ENCODE data around the gene RHOB.

RHOB gene

DNA sequence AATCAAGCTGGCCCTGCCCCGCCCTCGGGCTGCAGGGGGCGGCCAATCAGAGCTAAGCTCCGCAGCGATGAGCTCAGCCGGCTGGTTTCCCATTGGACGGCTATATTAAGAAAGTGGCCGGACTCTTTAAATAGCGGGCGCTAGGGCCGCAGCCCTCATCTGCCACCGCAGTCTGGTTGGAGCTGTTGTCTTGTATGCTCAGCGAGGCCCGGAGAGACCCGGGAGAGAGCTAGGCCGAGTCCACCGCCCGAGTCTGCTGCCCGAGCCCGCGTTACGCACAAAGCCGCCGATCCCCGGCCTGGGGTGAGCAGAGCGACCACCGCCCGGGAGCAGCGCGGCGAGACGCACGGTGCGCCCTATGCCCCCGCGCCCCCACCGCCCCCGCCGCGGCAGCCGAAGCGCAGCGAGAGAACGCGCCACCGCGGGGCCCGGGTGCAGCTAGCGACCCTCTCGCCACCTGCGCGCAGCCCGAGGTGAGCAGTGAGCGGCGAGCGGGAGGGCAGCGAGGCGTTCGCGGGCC lies at the start of gene RHOB:
Gene RHOB (plus strand): TSS at position 158 of the 520 bp plus-strand sequence. CDS start 392 bp downstream, outside the sequence.
- peak; percentile 92 to 96 for DNase-seq
- no peak for TF ChIP-seq GATA1 (IDR thresholded peaks at IDR 0.05; ENCODE audit: low read depth, low read length)
- TF ChIP-seq POLR2A (IDR thresholded peaks at IDR 0.05; ENCODE audit: low read length): peak; percentile 96

DNA sequence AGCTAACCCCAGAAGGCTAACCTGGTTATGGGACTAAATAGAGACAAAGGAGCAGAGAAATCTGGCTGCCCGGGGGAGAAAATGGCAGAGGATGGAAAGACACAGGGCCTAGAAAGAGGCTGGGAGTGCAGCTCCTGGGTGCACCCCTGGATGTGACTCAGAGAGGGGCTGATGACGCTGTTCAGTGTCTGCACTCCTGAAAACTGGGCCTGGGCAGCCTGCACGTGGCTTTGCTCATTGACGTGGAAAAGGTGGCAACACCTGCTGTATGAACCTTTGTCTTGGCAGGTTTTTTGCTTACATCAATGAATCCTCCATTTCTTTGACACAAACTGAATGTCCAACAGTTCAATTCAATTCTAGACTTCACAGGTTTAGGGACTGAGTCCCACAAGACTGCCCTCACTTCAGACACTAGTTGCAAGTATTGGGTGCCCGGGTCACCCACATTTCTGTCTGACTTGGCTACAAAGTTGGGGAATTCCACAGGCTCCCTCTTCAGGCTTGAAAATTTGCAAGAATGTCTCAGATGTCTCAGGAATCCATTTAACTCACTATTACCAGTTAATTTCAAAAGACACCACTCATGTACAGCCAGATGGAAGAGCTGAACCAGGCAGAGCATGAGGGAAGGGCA lies 48.9 kb upstream of the RHOB start:
- no peak for TF ChIP-seq POLR2A (IDR thresholded peaks at IDR 0.05; ENCODE audit: low read length)
- no peak for TF ChIP-seq GATA1 (IDR thresholded peaks at IDR 0.05; ENCODE audit: low read depth, low read length)
- no peak for DNase-seq

DNA sequence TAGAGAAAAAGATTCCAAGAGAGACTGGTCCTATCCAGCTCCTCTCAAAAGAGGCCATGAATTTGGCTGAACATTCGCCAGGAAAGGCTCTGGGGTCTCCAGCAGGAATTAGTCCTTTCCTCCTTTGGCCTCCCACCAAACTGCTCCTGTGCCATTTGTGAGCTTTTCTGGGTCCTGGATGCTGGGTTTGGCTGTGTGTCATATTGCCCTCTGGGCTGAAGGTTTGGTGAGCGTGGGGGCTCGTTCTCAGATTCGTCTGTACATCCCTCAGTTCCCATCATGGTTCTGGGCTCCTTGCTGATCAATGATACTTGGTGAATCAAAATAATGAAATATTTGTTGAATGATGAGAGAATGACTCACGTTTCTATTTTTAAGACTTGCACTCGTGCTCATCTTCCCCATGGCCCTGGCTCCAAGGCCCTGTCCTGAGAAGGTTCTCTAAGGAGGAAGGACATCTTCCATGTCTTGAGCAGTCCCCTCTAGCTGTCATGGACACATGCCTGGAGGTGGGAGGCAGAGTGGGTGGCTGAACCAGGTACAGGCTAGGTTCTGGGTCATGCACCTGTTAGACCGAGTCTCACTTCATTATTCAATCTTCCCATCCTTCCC lies 47.8 kb upstream of the RHOB start:
- TF ChIP-seq POLR2A (IDR thresholded peaks at IDR 0.05; ENCODE audit: low read length): no peak
- TF ChIP-seq GATA1 (IDR thresholded peaks at IDR 0.05; ENCODE audit: low read depth, low read length): no peak
- no peak for DNase-seq

DNA sequence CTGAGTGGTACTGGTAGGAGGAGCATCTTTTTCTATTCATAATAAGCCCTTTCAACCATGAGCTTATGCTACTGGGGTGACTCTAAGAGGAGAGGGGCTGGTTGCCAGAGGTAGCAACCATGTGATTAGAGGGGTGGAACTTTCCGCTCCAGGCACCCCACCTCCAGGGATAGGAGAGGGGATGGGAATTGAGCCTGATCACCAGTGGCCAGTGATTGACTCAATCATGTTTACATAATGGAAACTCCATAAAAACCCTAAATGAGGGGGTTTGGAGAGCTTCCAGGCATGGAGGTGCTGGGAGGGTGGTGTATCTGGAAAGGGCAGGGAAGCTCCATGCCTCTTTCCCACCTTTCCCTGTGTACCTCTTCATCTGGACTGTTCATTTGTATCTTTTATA lies 46.6 kb upstream of the RHOB start:
- no peak for TF ChIP-seq POLR2A (IDR thresholded peaks at IDR 0.05; ENCODE audit: low read length)
- TF ChIP-seq GATA1 (IDR thresholded peaks at IDR 0.05; ENCODE audit: low read depth, low read length): no peak
- DNase-seq: no peak

DNA sequence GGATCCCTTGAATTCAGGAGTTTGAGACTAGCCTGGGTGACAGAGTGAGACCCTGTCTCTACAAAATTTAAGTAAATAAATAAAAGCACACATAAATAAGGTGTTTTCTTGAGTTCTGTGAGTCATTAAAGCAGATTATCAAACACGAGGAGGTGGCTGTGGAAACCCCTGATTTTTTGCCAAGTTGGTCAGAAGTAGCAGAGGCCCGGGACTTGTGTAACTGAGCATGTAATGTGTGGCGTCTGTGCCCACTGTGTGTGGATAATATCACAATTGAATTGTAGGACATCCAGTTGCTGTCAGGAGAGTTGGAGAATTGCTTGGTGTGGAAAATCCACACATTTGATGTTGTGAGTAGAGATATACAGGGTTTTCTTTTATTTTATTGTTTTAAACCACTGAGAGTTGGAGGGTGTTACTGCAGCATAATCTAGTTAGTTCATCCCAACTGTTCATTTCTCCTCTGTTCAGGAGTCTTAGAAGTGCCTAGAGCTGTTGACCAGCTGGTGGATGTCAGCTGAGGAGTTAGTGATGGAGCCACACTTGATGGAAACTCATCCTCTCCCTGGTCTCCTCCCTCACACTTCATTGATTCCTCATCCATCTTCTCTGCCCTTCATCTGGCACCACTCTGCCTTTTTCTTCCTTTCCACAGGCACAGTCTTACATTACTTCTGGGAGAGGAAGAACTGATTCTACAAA lies 45.9 kb upstream of the RHOB start:
- DNase-seq: no peak
- TF ChIP-seq GATA1 (IDR thresholded peaks at IDR 0.05; ENCODE audit: low read depth, low read length) (no peak), POLR2A (IDR thresholded peaks at IDR 0.05; ENCODE audit: low read length) (no peak)

DNA sequence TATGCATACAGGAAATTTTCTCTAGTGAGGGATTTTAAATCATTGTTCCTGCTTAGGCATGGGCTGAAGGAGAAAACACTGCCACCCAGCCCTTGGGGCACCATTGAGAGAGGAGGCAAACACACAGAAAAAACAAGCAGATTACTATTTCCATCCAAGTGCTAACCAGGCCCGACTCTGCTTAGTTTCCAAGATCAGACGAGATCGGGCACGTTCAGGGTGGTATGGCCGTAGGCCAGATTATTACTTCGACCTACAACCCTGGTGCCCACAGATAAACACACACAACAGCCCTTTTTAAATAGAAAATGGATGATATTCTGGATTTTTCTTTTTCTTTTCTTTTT lies 45.4 kb upstream of the RHOB start:
- TF ChIP-seq POLR2A (IDR thresholded peaks at IDR 0.05; ENCODE audit: low read length) (no peak), GATA1 (IDR thresholded peaks at IDR 0.05; ENCODE audit: low read depth, low read length) (no peak)
- DNase-seq: no peak

DNA sequence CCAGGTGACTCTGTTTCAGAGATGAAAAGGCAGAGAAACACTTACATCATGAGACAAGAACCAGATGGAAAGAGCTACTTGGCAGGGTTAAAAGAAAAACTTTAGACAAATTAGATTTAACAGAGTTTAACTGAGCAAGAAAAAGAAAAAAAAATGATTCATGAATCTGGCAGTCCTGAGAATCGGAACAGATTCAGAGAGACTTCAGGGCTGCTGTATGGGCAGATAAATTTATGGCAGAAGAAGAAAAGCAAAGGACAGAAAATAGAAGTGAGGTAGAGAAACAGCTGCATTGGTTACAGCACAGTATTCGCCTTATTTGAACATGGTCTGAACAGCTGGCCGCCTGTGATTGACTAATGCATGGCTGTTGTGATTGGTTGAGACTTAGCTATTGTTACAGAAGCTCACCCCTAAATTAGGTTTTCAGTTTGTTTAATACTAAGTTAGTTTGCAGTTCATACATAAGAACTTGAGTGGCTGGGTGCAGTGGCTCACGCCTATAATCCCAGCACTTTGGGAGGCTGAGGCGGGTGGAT lies 43.0 kb upstream of the RHOB start:
- TF ChIP-seq POLR2A (IDR thresholded peaks at IDR 0.05; ENCODE audit: low read length) (no peak), GATA1 (IDR thresholded peaks at IDR 0.05; ENCODE audit: low read depth, low read length) (no peak)
- no peak for DNase-seq

DNA sequence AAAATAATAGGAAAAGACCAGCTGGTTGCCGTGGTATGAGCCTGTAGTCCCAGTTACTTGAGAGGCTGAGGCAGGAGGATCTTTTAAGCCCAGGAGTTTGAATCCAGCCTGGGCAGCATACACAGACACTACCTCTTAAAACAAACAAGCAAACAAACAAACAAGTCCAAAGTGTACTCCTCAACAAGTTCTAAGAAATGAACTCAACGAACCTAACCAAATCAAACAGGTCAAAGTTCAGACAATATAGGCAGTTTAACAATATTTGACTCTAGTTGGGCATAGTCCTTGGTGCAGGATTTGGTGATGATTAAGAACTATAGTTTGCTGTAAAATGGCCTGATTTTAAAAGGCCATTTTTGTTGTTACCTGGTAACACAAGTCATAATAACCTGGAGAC lies 41.9 kb upstream of the RHOB start:
- TF ChIP-seq GATA1 (IDR thresholded peaks at IDR 0.05; ENCODE audit: low read depth, low read length): no peak
- TF ChIP-seq POLR2A (IDR thresholded peaks at IDR 0.05; ENCODE audit: low read length): no peak
- no peak for DNase-seq

DNA sequence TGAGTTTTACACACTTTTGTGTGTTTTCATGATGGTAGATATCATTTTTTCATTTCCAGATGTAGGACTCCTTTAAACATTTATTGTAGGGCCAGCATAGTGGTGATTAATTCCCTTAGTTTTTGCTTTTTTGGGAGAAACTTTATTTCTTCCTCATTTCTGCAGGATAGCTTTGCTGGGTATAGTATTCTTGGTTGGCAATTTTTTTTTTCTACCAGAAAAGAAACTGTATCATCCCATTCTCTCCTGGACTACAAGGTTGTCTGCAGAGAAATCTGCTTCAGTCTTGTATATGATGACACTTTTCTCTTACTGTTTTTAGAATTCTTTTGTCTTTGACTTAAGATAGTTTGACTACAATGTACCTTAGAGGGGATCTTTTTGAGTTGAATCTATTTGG lies 37.8 kb upstream of the RHOB start:
- TF ChIP-seq POLR2A (IDR thresholded peaks at IDR 0.05; ENCODE audit: low read length): no peak
- TF ChIP-seq GATA1 (IDR thresholded peaks at IDR 0.05; ENCODE audit: low read depth, low read length): no peak

DNA sequence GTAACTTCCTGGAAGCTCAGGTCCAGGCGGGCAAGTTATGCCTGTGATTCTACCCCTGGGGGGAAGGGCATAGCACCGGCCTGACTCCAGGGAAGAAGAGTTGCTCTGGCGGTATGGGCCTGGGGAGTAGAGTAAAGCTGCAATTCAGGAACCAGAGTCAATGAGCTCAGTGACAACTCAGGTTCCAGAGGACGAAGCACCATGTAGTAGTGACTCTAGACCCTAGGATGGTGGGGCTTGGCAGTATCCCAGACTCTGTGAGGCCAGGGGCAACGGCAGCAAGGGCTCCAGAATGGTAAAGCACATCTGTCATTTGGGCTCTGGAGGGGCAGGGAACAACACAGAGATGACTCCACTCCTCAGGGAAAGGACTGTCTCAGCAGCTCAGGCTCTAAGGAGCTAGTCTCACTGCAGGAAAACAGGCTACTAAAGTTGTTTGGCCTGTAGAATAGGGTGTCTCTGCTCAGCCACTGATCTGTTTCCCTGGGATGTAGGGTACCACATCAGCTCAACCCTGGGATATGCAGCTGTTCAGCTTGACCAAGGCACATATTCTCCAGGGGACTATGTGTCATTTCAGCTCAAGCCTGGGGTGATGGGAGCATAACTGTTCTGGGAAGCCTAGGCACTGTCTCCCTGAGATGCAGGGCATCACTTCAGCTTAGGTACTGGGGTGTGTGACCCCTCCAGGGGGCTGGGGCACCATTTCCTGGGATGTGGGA lies 36.2 kb upstream of the RHOB start:
- TF ChIP-seq POLR2A (IDR thresholded peaks at IDR 0.05; ENCODE audit: low read length) (no peak), GATA1 (IDR thresholded peaks at IDR 0.05; ENCODE audit: low read depth, low read length) (no peak)
- DNase-seq: no peak

More for the DNA sequence above, 37.8 kb upstream of the RHOB start:
- no peak for DNase-seq

DNA sequence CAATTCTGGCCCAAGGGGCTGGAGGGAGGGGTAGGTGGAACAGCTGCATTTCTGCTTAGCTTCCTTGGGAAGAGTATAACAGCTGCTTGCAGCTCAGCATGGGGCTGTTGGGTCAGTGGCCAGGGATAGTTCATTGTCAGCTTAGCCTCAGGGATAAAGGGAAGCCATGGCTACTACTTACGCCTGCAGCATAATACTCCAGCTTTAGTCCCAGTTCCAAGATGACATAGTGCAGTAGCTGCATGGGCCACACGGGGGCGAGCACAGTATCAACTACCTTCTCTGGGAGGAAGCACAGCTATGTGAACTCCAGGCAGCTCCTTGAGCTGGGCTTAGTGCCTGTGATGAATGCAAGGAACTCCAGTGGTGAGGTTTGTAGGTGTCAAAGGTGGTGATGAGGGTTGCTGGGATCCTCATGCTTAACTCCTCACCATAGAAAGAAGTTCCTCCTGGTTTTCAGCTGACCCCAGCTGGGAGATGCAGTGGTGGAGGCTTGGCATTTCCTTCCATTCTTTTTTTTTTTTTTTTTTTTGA lies 35.4 kb upstream of the RHOB start:
- TF ChIP-seq POLR2A (IDR thresholded peaks at IDR 0.05; ENCODE audit: low read length): no peak
- no peak for TF ChIP-seq GATA1 (IDR thresholded peaks at IDR 0.05; ENCODE audit: low read depth, low read length)

DNA sequence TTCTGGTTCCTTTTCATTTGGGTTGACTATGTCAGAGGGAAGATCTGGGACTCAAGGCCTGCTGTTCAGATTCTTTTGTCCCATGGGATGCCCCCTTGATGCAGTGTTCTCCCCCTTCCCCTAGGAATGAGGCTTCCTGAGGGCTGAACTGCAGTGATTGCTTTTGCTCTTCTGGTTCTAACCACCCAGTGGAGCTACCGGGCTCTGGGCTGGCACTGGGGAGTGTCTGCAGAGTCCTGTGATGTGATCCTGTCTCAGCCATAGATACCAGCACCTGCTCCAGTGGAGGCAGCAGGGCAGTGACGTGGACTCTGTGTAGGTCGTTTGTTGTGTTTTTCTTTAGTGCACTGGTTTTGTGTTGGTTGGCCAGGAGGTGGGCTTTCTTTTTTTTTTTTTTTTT lies 32.1 kb upstream of the RHOB start:
- DNase-seq: no peak
- TF ChIP-seq POLR2A (IDR thresholded peaks at IDR 0.05; ENCODE audit: low read length): no peak
- no peak for TF ChIP-seq GATA1 (IDR thresholded peaks at IDR 0.05; ENCODE audit: low read depth, low read length)

More for the DNA sequence above, 35.4 kb upstream of the RHOB start:
- peak; percentile 64 to 78 for DNase-seq

DNA sequence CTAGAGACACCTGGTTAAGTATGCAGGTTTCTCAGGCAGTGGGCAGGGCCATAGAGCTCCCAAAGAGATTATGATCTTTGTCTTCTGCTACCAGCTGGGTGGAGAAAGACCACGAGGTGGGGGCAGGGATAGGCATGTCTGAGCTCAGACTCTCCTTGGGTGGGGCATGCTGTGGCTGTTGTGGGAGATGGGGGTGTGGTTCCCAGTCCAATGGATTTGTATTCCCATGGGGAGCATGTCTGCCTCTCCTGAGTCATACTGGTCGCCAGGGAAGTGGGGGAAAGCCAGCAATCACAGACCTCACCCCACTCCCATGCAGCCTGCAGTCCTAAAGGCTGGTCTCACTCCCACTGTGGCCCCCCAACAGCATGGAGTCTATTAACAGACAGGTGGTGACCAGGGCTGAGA lies 31.4 kb upstream of the RHOB start:
- peak in 1 of 2 experiments; percentile 13 for DNase-seq
- TF ChIP-seq POLR2A (IDR thresholded peaks at IDR 0.05; ENCODE audit: low read length) (no peak), GATA1 (IDR thresholded peaks at IDR 0.05; ENCODE audit: low read depth, low read length) (no peak)
